Esophagus squamous epithelium (tissue), 4 donors: ENCODE results near the gene BFSP2.

Experiments
- CTCF ChIP-seq, 6 experiments: fragments of 450-650 bp in 4 of 6; fragments of 200-600 bp in 2 of 6; sonication (generic) in 2 of 6; IDR thresholded peaks; one replicate each; pipeline ENCODE4 v1.5.1; 2016 to 2019; ENCODE audit warnings: antibody characterized with exemption in 6 of 6, mild to moderate bottlenecking in 4 of 6, moderate library complexity in 4 of 6
- POLR2A ChIP-seq, 4 donors: fragments of 450-650 bp; IDR thresholded peaks; one replicate each; pipeline ENCODE4 v1.6.1; 2017; ENCODE audit warnings: antibody characterized with exemption in 4 of 4, mild to moderate bottlenecking in 4 of 4, moderate library complexity in 3 of 4

DNA sequence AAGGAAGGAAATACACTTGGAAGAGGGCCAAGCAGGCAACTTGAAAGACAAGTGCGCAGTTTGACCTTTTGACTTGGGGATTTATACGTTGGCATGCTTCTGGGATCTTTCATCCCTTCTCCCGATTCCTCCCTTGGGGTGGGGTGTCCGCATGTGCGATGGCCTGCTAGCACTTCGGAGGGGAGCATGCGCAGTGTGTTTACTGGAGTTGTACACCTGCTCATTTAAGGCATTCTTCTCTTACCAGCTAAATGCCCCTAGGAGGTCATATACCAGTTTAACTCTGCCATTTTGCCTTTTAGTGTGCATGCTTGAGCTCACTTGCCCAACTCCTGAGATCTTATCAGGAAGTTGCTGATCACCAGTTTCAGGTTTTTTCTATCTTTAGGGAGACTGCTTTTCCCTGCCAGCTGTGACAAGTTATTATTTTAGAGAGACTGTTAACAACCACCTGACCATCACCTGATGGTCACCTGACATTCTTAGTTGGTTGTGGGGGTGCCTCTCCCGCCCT is 63.5 kb downstream of the BFSP2 start:
- TF ChIP-seq POLR2A (IDR thresholded peaks at IDR 0.05): no peak
- TF ChIP-seq CTCF (IDR thresholded peaks at IDR 0.05): no peak
